ENCODE measurements around the gene PAXX.
"Not testable (repeated sequence)": the region's sequence is repeated elsewhere in the genome, so short reads cannot be mapped to it uniquely, and the experiment has no call there.

The PAXX gene

DNA sequence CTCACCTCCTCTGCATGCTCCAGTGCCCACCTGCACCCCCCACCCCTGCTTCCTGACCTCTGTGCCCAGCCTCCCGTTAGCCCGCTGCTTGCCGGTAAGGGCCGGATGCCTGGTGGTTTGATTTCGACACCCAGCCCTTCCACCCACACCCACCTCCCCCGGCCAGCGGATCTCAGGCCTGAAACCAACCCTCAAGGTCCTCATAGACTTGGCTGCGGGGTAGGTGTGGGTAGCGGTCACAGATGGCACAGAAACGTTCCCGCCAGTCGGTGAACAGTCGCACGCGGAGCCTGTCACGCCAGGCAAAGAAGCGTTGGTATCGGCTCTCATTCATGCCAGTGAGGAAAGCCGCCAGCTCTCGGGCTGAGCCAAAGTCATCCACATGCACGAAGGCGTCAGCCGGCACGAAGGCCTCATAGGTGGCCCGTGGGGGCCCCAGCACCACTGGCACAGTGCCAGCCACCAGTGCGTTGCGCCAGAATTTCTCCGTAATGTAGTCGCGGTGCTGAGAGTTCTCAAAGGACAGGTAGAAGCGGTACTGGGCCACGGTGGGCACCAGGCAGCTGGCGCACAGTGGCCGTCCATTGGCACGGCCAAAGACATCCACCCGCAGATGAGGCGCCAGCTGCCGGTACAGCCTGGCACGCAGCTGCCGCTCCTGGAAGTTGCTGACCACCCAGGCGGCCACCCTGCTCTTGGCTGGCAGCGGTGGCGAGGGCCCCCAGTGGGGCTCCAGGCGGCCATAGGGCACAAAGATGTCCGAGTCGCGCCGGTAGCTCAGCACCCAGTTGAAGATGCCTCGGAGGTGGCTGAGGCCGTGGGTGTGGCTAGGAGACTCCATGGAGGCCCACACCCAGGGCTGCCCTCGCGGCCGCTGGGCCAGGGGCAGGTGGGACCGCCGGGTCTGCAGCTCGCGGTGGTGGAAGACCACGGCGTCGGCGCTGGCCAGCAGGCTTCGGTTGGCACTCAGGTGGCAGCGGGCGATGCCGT, 38.6 kb downstream of the PAXX start:
- H4K5ac ChIP-seq (ENCODE audit: low read length) = no peak overlapping the region
- H3K18ac ChIP-seq (ENCODE audit: low read length) = no peak overlapping the region
- H2BK5ac ChIP-seq (ENCODE audit: low read length) = no peak overlapping the region
- no peak overlapping the region for H2BK15ac ChIP-seq (replicated peaks; ENCODE audit: low read depth)
- no peak overlapping the region for H3K4me2 ChIP-seq (ENCODE audit: low read length)
- H3K36me3 ChIP-seq (ENCODE audit: control insufficient read depth, insufficient read depth, low read length) = no peaks in the 10 kb centered on the region
- H3K4me1 ChIP-seq (ENCODE audit: control insufficient read depth, low read depth, low read length) = no peaks in the 10 kb centered on the region
- no peak overlapping the region for H3K4ac ChIP-seq (ENCODE audit: low read depth, low read length)
- no peaks in the 10 kb centered on the region for H3K79me1 ChIP-seq (ENCODE audit: low read length)
- no peak overlapping the region for H3K9ac ChIP-seq (ENCODE audit: low read length)
- no peak overlapping the region for H2BK120ac ChIP-seq (ENCODE audit: low read depth, low read length)
- no peak overlapping the region for H3K23ac ChIP-seq (ENCODE audit: low read length)
- H3K56ac ChIP-seq (ENCODE audit: low read length) = no peak overlapping the region
- H4K8ac ChIP-seq (ENCODE audit: low read depth, low read length) = no peak overlapping the region
- no peak overlapping the region for H3K27ac ChIP-seq (ENCODE audit: low read depth, low read length)
- H2AK5ac ChIP-seq (ENCODE audit: low read length) = no peak overlapping the region
- H3K4me3 ChIP-seq (ENCODE audit: low read length) = no peak overlapping the region
- WGBS (ENCODE audit: extremely low coverage, insufficient coverage, low lambda C conversion rate) = no CpG with 5 or more reads among the region's 65 CpGs
- DNase-seq = no peak
- H3K27me3 ChIP-seq (ENCODE audit: insufficient read depth, low read length, poor library complexity) = no peaks in the 10 kb centered on the region
- H3K79me2 ChIP-seq (ENCODE audit: control insufficient read depth, insufficient read depth, low read length) = no peaks in the 10 kb centered on the region

DNA sequence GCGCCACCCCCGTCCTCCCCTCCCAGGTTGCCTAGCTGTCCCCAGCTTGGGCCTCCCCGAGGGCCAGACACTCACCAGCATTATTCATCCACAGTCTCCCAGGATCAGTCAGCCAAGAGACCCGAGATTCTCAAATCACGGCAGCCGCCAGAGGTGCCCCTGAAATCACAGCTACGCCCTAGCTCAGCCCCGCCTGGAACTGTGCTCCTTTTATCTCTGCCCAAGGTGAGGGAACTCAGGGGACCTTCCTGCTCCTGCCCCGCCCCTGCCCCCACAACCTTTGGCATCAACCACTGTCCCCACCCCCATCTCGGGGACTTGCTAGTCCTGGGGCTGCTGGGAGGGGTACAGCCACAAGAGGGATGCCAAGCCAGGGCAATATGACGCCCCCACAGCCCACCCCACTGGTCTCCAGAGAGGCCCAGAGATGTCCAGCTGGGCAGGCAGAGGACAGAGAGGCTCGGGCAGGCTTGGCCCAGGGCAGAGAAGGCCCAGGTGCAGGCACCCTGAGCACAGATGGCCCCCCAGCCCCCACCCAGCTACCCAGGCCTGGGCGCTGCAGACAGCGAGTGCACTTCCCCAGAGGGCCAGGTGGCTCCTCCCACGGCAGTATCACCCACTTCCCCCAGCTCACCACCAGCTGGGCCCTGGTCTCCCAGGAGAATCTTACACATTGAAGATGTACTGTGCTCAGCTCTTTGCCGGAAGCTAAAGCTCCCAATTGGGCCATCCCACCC, 39.9 kb downstream of the PAXX start, which contains the start of gene FUT7:
Gene FUT7 (minus strand): TSS at position 185 of the 737 bp plus-strand sequence. CDS start 97 bp downstream, at position 88.
- H2BK120ac ChIP-seq (ENCODE audit: low read depth, low read length) = no peak within 1 kb of the TSS
- no peak within 1 kb of the TSS for H3K18ac ChIP-seq (ENCODE audit: low read length)
- H3K56ac ChIP-seq (ENCODE audit: low read length) = no peak within 1 kb of the TSS
- no peaks in the 10 kb centered on the region for H3K79me2 ChIP-seq (ENCODE audit: control insufficient read depth, insufficient read depth, low read length)
- H3K4me3 ChIP-seq (ENCODE audit: low read length) = no peak within 1 kb of the TSS
- no peak within 1 kb of the TSS for H3K9ac ChIP-seq (ENCODE audit: low read length)
- no peak for DNase-seq
- H3K79me1 ChIP-seq (ENCODE audit: low read length) = no peaks in the 10 kb centered on the region
- no peak within 1 kb of the TSS for H4K8ac ChIP-seq (ENCODE audit: low read depth, low read length)
- no peaks in the 10 kb centered on the region for H3K4me1 ChIP-seq (ENCODE audit: control insufficient read depth, low read depth, low read length)
- WGBS (ENCODE audit: extremely low coverage, insufficient coverage, low lambda C conversion rate) = no CpG with 5 or more reads among the region's 16 CpGs
- no peaks in the 10 kb centered on the region for H3K27me3 ChIP-seq (ENCODE audit: insufficient read depth, low read length, poor library complexity)
- no peak within 1 kb of the TSS for H3K4ac ChIP-seq (ENCODE audit: low read depth, low read length)
- H3K23ac ChIP-seq (ENCODE audit: low read length) = no peak within 1 kb of the TSS
- H2AK5ac ChIP-seq (ENCODE audit: low read length) = no peak within 1 kb of the TSS
- H3K4me2 ChIP-seq (ENCODE audit: low read length) = no peak within 1 kb of the TSS
- no peak within 1 kb of the TSS for H3K27ac ChIP-seq (ENCODE audit: low read depth, low read length)
- no peaks in the 10 kb centered on the region for H3K36me3 ChIP-seq (ENCODE audit: control insufficient read depth, insufficient read depth, low read length)
- H4K5ac ChIP-seq (ENCODE audit: low read length) = no peak within 1 kb of the TSS
- H2BK5ac ChIP-seq (ENCODE audit: low read length) = no peak within 1 kb of the TSS
- H2BK15ac ChIP-seq (replicated peaks; ENCODE audit: low read depth) = no peak within 1 kb of the TSS

GRCh38 chr9:137032858-137033257, 40.6 kb downstream of the PAXX start:
- no peak for DNase-seq
- no peak overlapping the region for H3K56ac ChIP-seq (ENCODE audit: low read length)
- no peak overlapping the region for H3K18ac ChIP-seq (ENCODE audit: low read length)
- H3K36me3 ChIP-seq (ENCODE audit: control insufficient read depth, insufficient read depth, low read length) = no peaks in the 10 kb centered on the region
- WGBS (ENCODE audit: extremely low coverage, insufficient coverage, low lambda C conversion rate) = no CpG with 5 or more reads among the region's 10 CpGs
- no peaks in the 10 kb centered on the region for H3K27me3 ChIP-seq (ENCODE audit: insufficient read depth, low read length, poor library complexity)
- no peaks in the 10 kb centered on the region for H3K79me2 ChIP-seq (ENCODE audit: control insufficient read depth, insufficient read depth, low read length)
- no peaks in the 10 kb centered on the region for H3K79me1 ChIP-seq (ENCODE audit: low read length)
- H3K4me2 ChIP-seq (ENCODE audit: low read length) = no peak overlapping the region
- no peak overlapping the region for H2BK5ac ChIP-seq (ENCODE audit: low read length)
- H2AK5ac ChIP-seq (ENCODE audit: low read length) = no peak overlapping the region
- H3K4me1 ChIP-seq (ENCODE audit: control insufficient read depth, low read depth, low read length) = no peaks in the 10 kb centered on the region
- no peak overlapping the region for H3K27ac ChIP-seq (ENCODE audit: low read depth, low read length)
- no peak overlapping the region for H2BK120ac ChIP-seq (ENCODE audit: low read depth, low read length)
- H3K4ac ChIP-seq (ENCODE audit: low read depth, low read length) = no peak overlapping the region
- no peak overlapping the region for H3K9ac ChIP-seq (ENCODE audit: low read length)
- H3K4me3 ChIP-seq (ENCODE audit: low read length) = no peak overlapping the region
- H4K8ac ChIP-seq (ENCODE audit: low read depth, low read length) = no peak overlapping the region
- H2BK15ac ChIP-seq (replicated peaks; ENCODE audit: low read depth) = no peak overlapping the region
- no peak overlapping the region for H4K5ac ChIP-seq (ENCODE audit: low read length)
- no peak overlapping the region for H3K23ac ChIP-seq (ENCODE audit: low read length)

DNA sequence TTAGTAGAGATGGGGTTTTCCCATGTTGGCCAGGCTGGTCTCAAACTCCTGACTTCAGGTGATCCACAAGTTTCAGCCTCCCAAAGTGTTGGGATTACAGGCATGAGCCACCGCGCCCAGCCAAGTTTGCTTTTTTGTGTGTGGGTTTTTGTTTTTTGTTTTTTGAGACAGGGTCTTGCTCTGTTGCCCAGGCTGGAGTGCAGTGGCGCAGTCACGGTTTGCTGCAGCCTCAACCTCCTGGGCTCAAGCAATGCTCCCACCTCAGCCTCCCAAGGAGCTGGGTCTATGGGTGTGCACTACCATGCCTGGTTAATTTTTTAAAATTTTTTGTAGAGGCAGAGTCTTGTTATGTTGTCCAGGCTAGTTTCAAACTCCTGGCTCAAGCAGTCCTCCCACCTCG, 41.3 kb downstream of the PAXX start:
- not testable (repeated sequence) for H3K36me3 ChIP-seq (ENCODE audit: control insufficient read depth, insufficient read depth, low read length); H4K5ac ChIP-seq (ENCODE audit: low read length); H3K27me3 ChIP-seq (ENCODE audit: insufficient read depth, low read length, poor library complexity); H3K4me3 ChIP-seq (ENCODE audit: low read length); H3K4me2 ChIP-seq (ENCODE audit: low read length); H3K4ac ChIP-seq (ENCODE audit: low read depth, low read length); H3K79me1 ChIP-seq (ENCODE audit: low read length); H3K27ac ChIP-seq (ENCODE audit: low read depth, low read length); DNase-seq; H4K8ac ChIP-seq (ENCODE audit: low read depth, low read length); H3K4me1 ChIP-seq (ENCODE audit: control insufficient read depth, low read depth, low read length); H2BK5ac ChIP-seq (ENCODE audit: low read length); H3K79me2 ChIP-seq (ENCODE audit: control insufficient read depth, insufficient read depth, low read length); H2AK5ac ChIP-seq (ENCODE audit: low read length); H3K23ac ChIP-seq (ENCODE audit: low read length); H2BK120ac ChIP-seq (ENCODE audit: low read depth, low read length); H3K18ac ChIP-seq (ENCODE audit: low read length); H2BK15ac ChIP-seq (replicated peaks; ENCODE audit: low read depth); H3K56ac ChIP-seq (ENCODE audit: low read length); H3K9ac ChIP-seq (ENCODE audit: low read length)
- no CpG with 5 or more reads among the region's 5 CpGs for WGBS (ENCODE audit: extremely low coverage, insufficient coverage, low lambda C conversion rate)

DNA sequence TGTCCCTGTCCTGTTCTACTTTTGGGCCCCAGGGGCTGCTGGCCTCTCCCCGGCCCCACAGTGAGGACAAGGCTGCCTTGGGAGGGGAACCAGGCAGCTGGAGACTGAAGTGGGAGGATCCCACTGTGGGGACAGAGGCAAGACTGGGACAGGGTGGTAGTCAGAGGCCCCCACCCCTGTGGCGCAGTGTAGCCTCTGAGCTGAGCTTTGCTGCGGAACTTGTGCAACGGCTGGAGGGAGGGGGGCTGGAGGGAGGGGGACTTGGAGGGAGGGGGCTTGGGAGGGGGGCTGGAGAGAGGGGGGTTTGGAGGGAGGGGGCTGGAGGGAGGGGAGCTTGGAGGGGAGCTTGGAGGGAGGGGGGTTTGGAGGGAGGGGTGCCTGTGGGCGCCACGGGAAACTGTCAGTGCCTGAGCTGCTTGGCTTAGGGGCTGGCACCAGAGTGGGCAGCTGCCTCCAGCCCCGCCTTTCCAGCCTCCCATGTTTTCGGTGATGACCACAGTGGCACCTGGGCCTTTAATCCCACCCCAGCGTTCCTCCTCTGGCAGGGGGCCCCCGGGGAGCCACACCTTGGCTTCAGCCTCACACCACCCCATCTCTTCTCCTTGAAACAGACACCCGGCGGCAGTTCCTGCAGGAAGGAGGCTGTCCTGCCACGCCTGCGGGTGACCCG, 42.0 kb downstream of the PAXX start:
- Histone ChIP-seq H3K36me3 (ENCODE audit: control insufficient read depth, insufficient read depth, low read length) (no peaks in the 10 kb centered on the region), H2BK5ac (ENCODE audit: low read length) (no peak overlapping the region), H3K4me2 (ENCODE audit: low read length) (no peak overlapping the region), H3K4me3 (ENCODE audit: low read length) (no peak overlapping the region), H2BK120ac (ENCODE audit: low read depth, low read length) (no peak overlapping the region), H3K79me2 (ENCODE audit: control insufficient read depth, insufficient read depth, low read length) (no peaks in the 10 kb centered on the region), H2BK15ac (replicated peaks; ENCODE audit: low read depth) (no peak overlapping the region), H3K27ac (ENCODE audit: low read depth, low read length) (no peak overlapping the region), H3K18ac (ENCODE audit: low read length) (no peak overlapping the region), H3K4me1 (ENCODE audit: control insufficient read depth, low read depth, low read length) (no peaks in the 10 kb centered on the region), H3K23ac (ENCODE audit: low read length) (no peak overlapping the region), H3K9ac (ENCODE audit: low read length) (no peak overlapping the region), H4K5ac (ENCODE audit: low read length) (no peak overlapping the region), H3K56ac (ENCODE audit: low read length) (no peak overlapping the region), H3K79me1 (ENCODE audit: low read length) (no peaks in the 10 kb centered on the region), H2AK5ac (ENCODE audit: low read length) (no peak overlapping the region), H3K4ac (ENCODE audit: low read depth, low read length) (no peak overlapping the region), H3K27me3 (ENCODE audit: insufficient read depth, low read length, poor library complexity) (no peaks in the 10 kb centered on the region), H4K8ac (ENCODE audit: low read depth, low read length) (no peak overlapping the region)
- no CpG with 5 or more reads among the region's 15 CpGs for WGBS (ENCODE audit: extremely low coverage, insufficient coverage, low lambda C conversion rate)
- no peak for DNase-seq
